GM23248 (cell line): ENCODE data around the gene CEP126. TPM values are rescaled to one million over a fixed set of nuclear protein-coding genes. Genes with fewer than 3 reads are reported as not detected.

ENCODE experiments used
- DNase-seq: peaks from one replicate; pipeline ENCODE4 v3.0.0-alpha.2; 2015
- H2AFZ ChIP-seq: fragments of 200-600 bp; sonication (generic); 2 replicates; pipeline ENCODE4 v1.6.1; 2016; ENCODE audit warnings: antibody characterized with exemption
- H3F3A ChIP-seq: fragments of 200-600 bp; sonication (generic); 2 replicates; pipeline ENCODE4 v1.6.1; 2016; ENCODE audit warnings: mild to moderate bottlenecking, antibody characterized with exemption, mixed run types; ENCODE audit not compliant: insufficient read depth
- H3K27ac ChIP-seq: fragments of 200-600 bp; sonication (generic); 2 replicates; pipeline ENCODE4 v1.5.1; 2016; ENCODE audit warnings: mild to moderate bottlenecking
- H3K27me3 ChIP-seq: fragments of 200-600 bp; sonication (generic); replicated peaks from 2 replicates; pipeline ENCODE4 v1.6.1; 2016; ENCODE audit warnings: mild to moderate bottlenecking; ENCODE audit not compliant: insufficient read depth
- H3K36me3 ChIP-seq: fragments of 200-600 bp; sonication (generic); 2 replicates; pipeline ENCODE4 v1.6.1; 2016; ENCODE audit warnings: low read depth, mild to moderate bottlenecking
- H3K4me1 ChIP-seq: fragments of 200-600 bp; sonication (generic); 2 replicates; pipeline ENCODE4 v1.6.1; 2016; ENCODE audit warnings: mild to moderate bottlenecking; ENCODE audit not compliant: insufficient read depth
- H3K4me2 ChIP-seq: fragments of 200-600 bp; sonication (generic); one replicate; pipeline ENCODE4 v1.6.1; 2016; ENCODE audit warnings: mild to moderate bottlenecking; ENCODE audit not compliant: unreplicated experiment
- H3K4me3 ChIP-seq: fragments of 200-600 bp; sonication (generic); 2 replicates; pipeline ENCODE4 v1.5.1; 2016; ENCODE audit warnings: mild to moderate bottlenecking
- H3K79me2 ChIP-seq: fragments of 200-600 bp; sonication (generic); 2 replicates; pipeline ENCODE4 v1.6.1; 2016; ENCODE audit warnings: mild to moderate bottlenecking; ENCODE audit not compliant: insufficient read depth
- H3K9ac ChIP-seq: fragments of 200-600 bp; sonication (generic); 2 replicates; pipeline ENCODE4 v1.6.1; 2016; ENCODE audit warnings: mild to moderate bottlenecking
- H3K9me2 ChIP-seq: fragments of 200-600 bp; sonication (generic); 2 replicates; pipeline ENCODE4 v1.6.1; 2016; ENCODE audit warnings: mixed run types, mild to moderate bottlenecking, moderate library complexity; ENCODE audit not compliant: insufficient read depth
- H3K9me3 ChIP-seq: fragments of 200-600 bp; sonication (generic); one replicate; pipeline ENCODE4 v1.6.1; 2017; ENCODE audit warnings: low read depth
- H4K20me1 ChIP-seq: fragments of 200-600 bp; sonication (generic); 2 replicates; pipeline ENCODE4 v1.6.0; 2016; ENCODE audit not compliant: insufficient read depth
- EZH2 ChIP-seq: fragments of 200-600 bp; sonication (generic); IDR thresholded peaks from 2 replicates; pipeline ENCODE4 v1.6.1; 2018; ENCODE audit warnings: antibody characterized with exemption, mild to moderate bottlenecking; ENCODE audit not compliant: insufficient read depth, poor library complexity, severe bottlenecking
- EZH2phosphoT487 ChIP-seq: fragments of 200-600 bp; sonication (generic); IDR thresholded peaks from 2 replicates; pipeline ENCODE4 v1.6.1; 2018; ENCODE audit warnings: antibody characterized with exemption, moderate library complexity, mild to moderate bottlenecking, low read depth; ENCODE audit not compliant: insufficient read depth
- WGBS, 2 experiments: methylation state at CpG; one replicate each; pipeline ENCODE4 v1.1.6; 2015 to 2017; ENCODE audit warnings: low lambda C conversion rate in 2 of 2, low coverage in 1 of 2; ENCODE audit errors: missing lambda C conversion rate in 2 of 2; 5-methylcytosine and 5-hydroxymethylcytosine counted together
- in situ Hi-C: fragments of 300-500 bp; cut with MboI; formaldehyde crosslinking; loops from 2 replicates; pipeline ENCODE4 v1.15.0; 2020
- polyA plus RNA-seq: library from polyadenylated mRNA; unstranded; fragments of >200 nt; fragmentation: Nextera tagmentation; extraction: Ambion mirVana; gene quantifications from 2 replicates; pipeline ENCODE4 v1.2.1, GENCODE V29; 2016
- total RNA-seq: library from RNA; depleted of rRNA; stranded (reverse); fragments of >200 nt; shearing (Covaris generic); gene quantifications from 2 replicates; pipeline ENCODE4 v1.2.3, GENCODE V29; 2014

The CEP126 gene
- total and polyA plus RNA-seq, 2 experiments from 2014 or later = 2.9 to 3.5 TPM

GRCh38 chr11:101885631-101886030, 29.2 kb upstream of the CEP126 start:
- Histone ChIP-seq H3K4me3 (no peak overlapping the region), H3K36me3 (no peaks in the 10 kb centered on the region), H4K20me1 (no peaks in the 10 kb centered on the region), H2AFZ (no peak overlapping the region), H3K79me2 (no peaks in the 10 kb centered on the region), H3K4me2 (no peak overlapping the region), H3K4me1 (peaks cover 9% of the 10 kb centered on the region), H3K9ac (no peak overlapping the region), H3K27ac (no peak overlapping the region), H3K27me3 (no peaks in the 10 kb centered on the region), H3K9me3 (no peaks in the 10 kb centered on the region), H3F3A (peaks cover 7% of the 10 kb centered on the region; the same call in 1 of the 2 replicates), H3K9me2 (no peaks in the 10 kb centered on the region)
- 30 to 34% methylated on average over 4 of the region's 4 CpGs for WGBS, 2 experiments
- in situ Hi-C loops = no loop called here
- TF ChIP-seq EZH2phosphoT487 = no peak
- DNase-seq = no peak

GRCh38 chr11:101889767-101890166, 25.0 kb upstream of the CEP126 start:
- WGBS, 2 experiments = 92 to 94% methylated on average over 4 of the region's 4 CpGs
- TF ChIP-seq EZH2 (no peak), EZH2phosphoT487 (no peak)
- in situ Hi-C loops = no loop called here

GRCh38 chr11:101894505-101894904, 20.3 kb upstream of the CEP126 start:
- Histone ChIP-seq H3K9ac (no peak overlapping the region), H3K27ac (no peak overlapping the region), H2AFZ (no peak overlapping the region), H3F3A (no peaks in the 10 kb centered on the region), H3K4me3 (no peak overlapping the region), H3K4me1 (no peaks in the 10 kb centered on the region), H3K27me3 (no peaks in the 10 kb centered on the region), H3K9me3 (no peaks in the 10 kb centered on the region), H3K79me2 (no peaks in the 10 kb centered on the region), H3K36me3 (no peaks in the 10 kb centered on the region), H3K4me2 (no peak overlapping the region), H4K20me1 (no peaks in the 10 kb centered on the region), H3K9me2 (no peaks in the 10 kb centered on the region)
- in situ Hi-C loops = no loop called here
- TF ChIP-seq EZH2 = no peak
- DNase-seq = no peak
- whole genome bisulfite sequencing, 2 experiments = 78 to 98% methylated on average over 1 of the region's 1 CpG

More at GRCh38 chr11:101889767-101890166, 25.0 kb upstream of the CEP126 start:
- H4K20me1 ChIP-seq = no peaks in the 10 kb centered on the region
- no peaks in the 10 kb centered on the region for H3K4me1 ChIP-seq
- H3K4me2 ChIP-seq = no peak overlapping the region
- no peaks in the 10 kb centered on the region for H3K9me3 ChIP-seq
- no peaks in the 10 kb centered on the region for H3F3A ChIP-seq
- no peak overlapping the region for H3K27ac ChIP-seq
- H3K27me3 ChIP-seq = no peaks in the 10 kb centered on the region
- H3K4me3 ChIP-seq = no peak overlapping the region
- H3K79me2 ChIP-seq = no peaks in the 10 kb centered on the region
- H3K9ac ChIP-seq = no peak overlapping the region
- H2AFZ ChIP-seq = no peak overlapping the region
- H3K9me2 ChIP-seq = no peaks in the 10 kb centered on the region
- no peak for DNase-seq
- no peaks in the 10 kb centered on the region for H3K36me3 ChIP-seq

- Histone ChIP-seq H3K36me3 (no peaks in the 10 kb centered on the region), H3K4me3 (no peak overlapping the region), H2AFZ (peak overlapping the region; percentile 46; the same call in 1 of the 2 replicates), H4K20me1 (no peaks in the 10 kb centered on the region), H3K4me1 (no peaks in the 10 kb centered on the region), H3K79me2 (no peaks in the 10 kb centered on the region), H3K27me3 (no peaks in the 10 kb centered on the region), H3K9me3 (no peaks in the 10 kb centered on the region), H3K4me2 (no peak overlapping the region), H3K9ac (no peak overlapping the region), H3K27ac (no peak overlapping the region), H3F3A (no peaks in the 10 kb centered on the region), H3K9me2 (no peaks in the 10 kb centered on the region)
- no peak for DNase-seq
- WGBS, 2 experiments = 44 to 56% methylated on average over 1 of the region's 1 CpG
- in situ Hi-C loops = no loop called here
- no peak for TF ChIP-seq EZH2
- no peak for TF ChIP-seq EZH2phosphoT487
These were observed 7.0 kb upstream of the CEP126 start for GRCh38 chr11:101907815-101908214.

- no peaks in the 10 kb centered on the region for H4K20me1 ChIP-seq
- no peak overlapping the region for H3K9ac ChIP-seq
- peak overlapping the region; percentile 57; the same call in 1 of the 2 replicates for H2AFZ ChIP-seq
- no peak for TF ChIP-seq EZH2
- TF ChIP-seq EZH2phosphoT487 = no peak
- no peak for DNase-seq
- H3K9me3 ChIP-seq = no peaks in the 10 kb centered on the region
- H3K27me3 ChIP-seq = no peaks in the 10 kb centered on the region
- 46 to 57% methylated on average over 2 of the region's 2 CpGs for WGBS, 2 experiments
- H3K4me2 ChIP-seq = no peak overlapping the region
- peaks cover 9% of the 10 kb centered on the region for H3K4me1 ChIP-seq
- H3K27ac ChIP-seq = no peak overlapping the region
- no peaks in the 10 kb centered on the region for H3K9me2 ChIP-seq
- H3K4me3 ChIP-seq = no peak overlapping the region
- in situ Hi-C loops = no loop called here
- H3F3A ChIP-seq = peaks cover 6% of the 10 kb centered on the region
- no peaks in the 10 kb centered on the region for H3K36me3 ChIP-seq
- H3K79me2 ChIP-seq = no peaks in the 10 kb centered on the region
These were observed 5.7 kb upstream of the CEP126 start for GRCh38 chr11:101909087-101909486.
